PC-9 (cell line): ENCODE measurements around the gene SNRNP25. TPM values are rescaled to one million over a fixed set of nuclear protein-coding genes. Genes with fewer than 3 reads are reported as not detected.
A peak's percentile ranks its signal among the peaks of the same experiment; 100 is the strongest.

Experiments used
- BruUV-seq: library from RNA; stranded (reverse); fragments of 400-500 nt; replicated peaks from 2 replicates; lab custom pipeline; 2021; lab: Mats Ljungman, UMichigan
- CTCF ChIA-PET: fragments of 300-600 bp; sonication (Branson Sonifier 250); formaldehyde crosslinking; loops from one replicate; lab custom pipeline; 2022; ENCODE audit warnings: antibody characterized with exemption; lab: Charles Lee
- POLR2A ChIA-PET: fragments of 300-600 bp; sonication (Branson Sonifier 250); formaldehyde crosslinking; loops from one replicate; lab custom pipeline; 2022; ENCODE audit warnings: antibody characterized with exemption; ENCODE audit not compliant: unreplicated experiment; lab: Charles Lee
- DNase-seq, 2 experiments: peaks; one replicate each; pipeline versions ENCODE4 v3.0.0 to v3.0.0-alpha.2; 2015 to 2022; ENCODE audit warnings: mixed read lengths in 1 of 2
- H2AFZ ChIP-seq: fragments of 200-600 bp; sonication (generic); 2 replicates; pipeline ENCODE4 v1.8.1; 2017; ENCODE audit warnings: antibody characterized with exemption
- H3F3A ChIP-seq: fragments of 200-600 bp; sonication (generic); 2 replicates; pipeline ENCODE4 v1.8.1; 2017; ENCODE audit warnings: antibody characterized with exemption, mild to moderate bottlenecking, low read depth; ENCODE audit not compliant: insufficient read depth
- H3K27ac ChIP-seq: fragments of 200-600 bp; sonication (generic); 2 replicates; pipeline ENCODE4 v1.6.1; 2016; ENCODE audit warnings: mixed run types
- H3K27me3 ChIP-seq: fragments of 200-600 bp; sonication (generic); 2 replicates; pipeline ENCODE4 v1.6.1; 2016; ENCODE audit warnings: low read depth, mixed run types; ENCODE audit not compliant: insufficient read depth
- H3K36me3 ChIP-seq: fragments of 200-600 bp; sonication (generic); 2 replicates; pipeline ENCODE4 v1.6.1; 2016; ENCODE audit warnings: low read depth, mixed run types
- H3K4me1 ChIP-seq: fragments of 200-600 bp; sonication (generic); replicated peaks from 2 replicates; pipeline ENCODE4 v1.6.1; 2016; ENCODE audit warnings: mixed run types; ENCODE audit not compliant: insufficient read depth
- H3K4me2 ChIP-seq: fragments of 200-600 bp; sonication (generic); 2 replicates; pipeline ENCODE4 v1.6.1; 2017; ENCODE audit warnings: mixed run types
- H3K4me3 ChIP-seq: fragments of 200-600 bp; sonication (generic); 2 replicates; pipeline ENCODE4 v1.6.1; 2016; ENCODE audit warnings: mixed run types
- H3K79me2 ChIP-seq: fragments of 200-600 bp; sonication (generic); 2 replicates; pipeline ENCODE4 v1.6.1; 2017; ENCODE audit warnings: low read depth, mixed run types
- H3K9me2 ChIP-seq: fragments of 200-600 bp; sonication (generic); 2 replicates; pipeline ENCODE4 v1.8.1; 2017; ENCODE audit warnings: mild to moderate bottlenecking; ENCODE audit not compliant: insufficient read depth
- H3K9me3 ChIP-seq: fragments of 200-600 bp; sonication (generic); 2 replicates; pipeline ENCODE4 v1.8.1; 2016; ENCODE audit warnings: low read depth; ENCODE audit not compliant: insufficient read depth
- H4K20me1 ChIP-seq: fragments of 200-600 bp; sonication (generic); 2 replicates; pipeline ENCODE4 v1.8.1; 2017; ENCODE audit not compliant: insufficient read depth
- CTCF ChIP-seq: fragments of 200-600 bp; sonication (generic); conservative IDR thresholded peaks from 2 replicates; pipeline ENCODE4 v1.6.1; 2017; ENCODE audit warnings: mixed run types, antibody characterized with exemption, mild to moderate bottlenecking, moderate library complexity
- EZH2 ChIP-seq: fragments of 200-600 bp; sonication (generic); IDR thresholded peaks from 2 replicates; pipeline ENCODE4 v1.8.0; 2017; ENCODE audit warnings: antibody characterized with exemption, low read depth
- intact Hi-C: fragments of 100-400 bp; cut with micrococcal nuclease; formaldehyde crosslinking; loops from one replicate; pipeline ENCODE4 v1.10.0; 2022; ENCODE audit not compliant: unreplicated experiment
- total RNA-seq: library from RNA; stranded (reverse); gene quantifications from 2 replicates; pipeline ENCODE4 v1.2.3, GENCODE V29; 2021

Gene SNRNP25
- total RNA-seq, 1 experiment from 2014 or later = 61.4 TPM

GRCh38 chr16:78444-79150, 25.0 kb downstream of the SNRNP25 start:
- Histone ChIP-seq H3K4me1 (peaks cover 25% of the 10 kb centered on the region), H3K79me2 (0 out of 2 replicates have a peak, but pooled peaks cover 3% of the 10 kb centered on the region), H3K27me3 (no peaks in the 10 kb centered on the region), H4K20me1 (no peaks in the 10 kb centered on the region), H3K9me2 (no peaks in the 10 kb centered on the region), H3K4me2 (peak overlapping the region; percentile 97), H3F3A (peaks cover 35% of the 10 kb centered on the region; the same call in 1 of the 2 replicates), H3K27ac (no peak overlapping the region), H3K36me3 (no peaks in the 10 kb centered on the region), H3K4me3 (peak overlapping the region; percentile 84), H2AFZ (peak overlapping the region; percentile 79), H3K9me3 (no peaks in the 10 kb centered on the region)
- no peak for DNase-seq
- CTCF ChIA-PET = interaction anchor here (0.6 kb wide), 1 partner anchor 61 kb away, joined by 5 read pairs; no protein-coding TSS in a partner anchor
- TF ChIP-seq EZH2 (no peak), CTCF (no peak)
- POLR2A ChIA-PET = interaction anchor here (1.0 kb wide), 1 partner anchor 16 kb away, joined by 6 read pairs; no protein-coding TSS in a partner anchor
- BruUV-seq = TSS peak; percentile 46
- intact Hi-C loops = no loop called here

- no peaks in the 10 kb centered on the region for H3K9me2 ChIP-seq
- no peak for DNase-seq
- intact Hi-C loops = no loop called here
- TF ChIP-seq CTCF (no peak), EZH2 (no peak)
- no peaks in the 10 kb centered on the region for H3K27me3 ChIP-seq
- no peaks in the 10 kb centered on the region for H4K20me1 ChIP-seq
- ChIA-PET POLR2A (interaction anchor here (1.0 kb wide), 1 partner anchor 15 kb away, joined by 6 read pairs; no protein-coding TSS in a partner anchor), CTCF (interaction anchor here (0.6 kb wide), 1 partner anchor 60 kb away, joined by 5 read pairs; no protein-coding TSS in a partner anchor)
- no peaks in the 10 kb centered on the region for H3K9me3 ChIP-seq
- no peaks in the 10 kb centered on the region for H3K36me3 ChIP-seq
- H2AFZ ChIP-seq = no peak overlapping the region
- BruUV-seq = no TSS peak
- peaks cover 25% of the 10 kb centered on the region for H3K4me1 ChIP-seq
- H3K27ac ChIP-seq = no peak overlapping the region
- peaks cover 31% of the 10 kb centered on the region; the same call in 1 of the 2 replicates for H3F3A ChIP-seq
- peak overlapping the region; percentile 97 for H3K4me2 ChIP-seq
- H3K4me3 ChIP-seq = peak overlapping the region; percentile 84; the same call in 1 of the 2 replicates
- 0 out of 2 replicates have a peak, but pooled peaks cover 3% of the 10 kb centered on the region for H3K79me2 ChIP-seq
Observed at GRCh38 chr16:79151-80054, 25.8 kb downstream of the SNRNP25 start.

GRCh38 chr16:83060-83603, 29.5 kb downstream of the SNRNP25 start:
- Histone ChIP-seq H3K27ac (no peak overlapping the region), H3K36me3 (no peaks in the 10 kb centered on the region), H2AFZ (no peak overlapping the region), H3F3A (peaks cover 16% of the 10 kb centered on the region; the same call in 1 of the 2 replicates), H3K4me1 (peaks cover 7% of the 10 kb centered on the region; the same call in 1 of the 2 replicates), H3K27me3 (no peaks in the 10 kb centered on the region), H4K20me1 (peaks cover 7% of the 10 kb centered on the region), H3K79me2 (0 out of 2 replicates have a peak, but pooled peaks cover 3% of the 10 kb centered on the region), H3K9me2 (no peaks in the 10 kb centered on the region), H3K4me3 (no peak overlapping the region), H3K9me3 (no peaks in the 10 kb centered on the region), H3K4me2 (no peak overlapping the region)
- BruUV-seq = TSS peak; percentile 19
- intact Hi-C loops = no loop called here
- no peak for TF ChIP-seq CTCF
- TF ChIP-seq EZH2 = no peak
- CTCF ChIA-PET = no interaction called here
- POLR2A ChIA-PET = no interaction called here
- no peak for DNase-seq
